OCI-LY1 (cell line): ENCODE results near the gene DPP7.

Source experiments
- H2AFZ ChIP-seq: fragments of 200-600 bp; sonication (generic), shearing (Covaris generic); 2 replicates; pipeline ENCODE4 v1.6.0; 2014; ENCODE audit warnings: antibody characterized with exemption, mild to moderate bottlenecking, low read length
- H3F3A ChIP-seq: fragments of 200-600 bp; sonication (generic), shearing (Covaris generic); 2 replicates; pipeline ENCODE4 v1.6.0; 2014; ENCODE audit warnings: mild to moderate bottlenecking, antibody characterized with exemption, low read length, moderate library complexity; ENCODE audit not compliant: insufficient read depth
- H3K27ac ChIP-seq: fragments of 200-600 bp; sonication (generic); 2 replicates; pipeline ENCODE4 v1.5.1; 2014; ENCODE audit warnings: low read length, mixed run types, mild to moderate bottlenecking, low read depth; ENCODE audit not compliant: poor library complexity, severe bottlenecking
- H3K27me3 ChIP-seq: fragments of 200-600 bp; sonication (generic); 2 replicates; pipeline ENCODE4 v1.6.0; 2014; ENCODE audit warnings: antibody characterized with exemption, mild to moderate bottlenecking, low read length, moderate library complexity; ENCODE audit not compliant: insufficient read depth
- H3K36me3 ChIP-seq: fragments of 200-600 bp; sonication (generic); 2 replicates; pipeline ENCODE4 v1.6.1; 2014; ENCODE audit warnings: mild to moderate bottlenecking, antibody characterized with exemption, low read length, moderate library complexity, mixed read lengths; ENCODE audit not compliant: insufficient read depth
- H3K4me1 ChIP-seq: fragments of 200-600 bp; sonication (generic); 2 replicates; pipeline ENCODE4 v1.5.1; 2014; ENCODE audit warnings: mild to moderate bottlenecking, low read length, moderate library complexity; ENCODE audit not compliant: insufficient read depth, severe bottlenecking
- H3K4me2 ChIP-seq: fragments of 200-600 bp; sonication (generic), shearing (Covaris generic); 2 replicates; pipeline ENCODE4 v1.6.1; 2014; ENCODE audit warnings: low read length
- H3K4me3 ChIP-seq: fragments of 200-600 bp; sonication (generic); 2 replicates; pipeline ENCODE4 v1.5.1; 2014; ENCODE audit warnings: low read length, low read depth, mild to moderate bottlenecking, mixed read lengths; ENCODE audit not compliant: poor library complexity, severe bottlenecking
- H3K79me2 ChIP-seq: fragments of 200-600 bp; shearing (Covaris generic); 2 replicates; pipeline ENCODE4 v1.6.1; 2016; ENCODE audit warnings: mixed run types, low read length, mixed read lengths; ENCODE audit not compliant: insufficient read depth
- H3K9ac ChIP-seq: fragments of 200-600 bp; sonication (generic), shearing (Covaris generic); 2 replicates; pipeline ENCODE4 v1.6.1; 2014; ENCODE audit warnings: mild to moderate bottlenecking, low read length, mixed read lengths
- H3K9me2 ChIP-seq: fragments of 200-600 bp; sonication (generic), shearing (Covaris generic); 2 replicates; pipeline ENCODE4 v1.6.1; 2014; ENCODE audit warnings: low read depth, mild to moderate bottlenecking, low read length, mixed read lengths
- H3K9me3 ChIP-seq: fragments of 200-600 bp; shearing (Covaris generic); 2 replicates; pipeline ENCODE4 v1.6.1; 2014; ENCODE audit warnings: low read length, mixed read lengths
- H4K20me1 ChIP-seq: fragments of 200-600 bp; sonication (generic), shearing (Covaris generic); 2 replicates; pipeline ENCODE4 v1.6.0; 2016; ENCODE audit warnings: mild to moderate bottlenecking, low read length; ENCODE audit not compliant: insufficient read depth
- EZH2 ChIP-seq: fragments of 200-600 bp; sonication (generic), shearing (Covaris generic); IDR thresholded peaks from 2 replicates; pipeline ENCODE4 v1.8.0; 2017; ENCODE audit warnings: borderline replicate concordance, mixed run types, mild to moderate bottlenecking, antibody characterized with exemption, low read length, moderate library complexity, mixed read lengths
- TF ChIP-seq, protein P1 (sequence below): fragments of 200-600 bp; sonication (generic), shearing (Covaris generic); IDR thresholded peaks from 2 replicates; pipeline ENCODE4 v1.5.1; 2017; ENCODE audit warnings: mild to moderate bottlenecking, antibody characterized with exemption, low read length, moderate library complexity, mixed read lengths

Gene DPP7

DNA sequence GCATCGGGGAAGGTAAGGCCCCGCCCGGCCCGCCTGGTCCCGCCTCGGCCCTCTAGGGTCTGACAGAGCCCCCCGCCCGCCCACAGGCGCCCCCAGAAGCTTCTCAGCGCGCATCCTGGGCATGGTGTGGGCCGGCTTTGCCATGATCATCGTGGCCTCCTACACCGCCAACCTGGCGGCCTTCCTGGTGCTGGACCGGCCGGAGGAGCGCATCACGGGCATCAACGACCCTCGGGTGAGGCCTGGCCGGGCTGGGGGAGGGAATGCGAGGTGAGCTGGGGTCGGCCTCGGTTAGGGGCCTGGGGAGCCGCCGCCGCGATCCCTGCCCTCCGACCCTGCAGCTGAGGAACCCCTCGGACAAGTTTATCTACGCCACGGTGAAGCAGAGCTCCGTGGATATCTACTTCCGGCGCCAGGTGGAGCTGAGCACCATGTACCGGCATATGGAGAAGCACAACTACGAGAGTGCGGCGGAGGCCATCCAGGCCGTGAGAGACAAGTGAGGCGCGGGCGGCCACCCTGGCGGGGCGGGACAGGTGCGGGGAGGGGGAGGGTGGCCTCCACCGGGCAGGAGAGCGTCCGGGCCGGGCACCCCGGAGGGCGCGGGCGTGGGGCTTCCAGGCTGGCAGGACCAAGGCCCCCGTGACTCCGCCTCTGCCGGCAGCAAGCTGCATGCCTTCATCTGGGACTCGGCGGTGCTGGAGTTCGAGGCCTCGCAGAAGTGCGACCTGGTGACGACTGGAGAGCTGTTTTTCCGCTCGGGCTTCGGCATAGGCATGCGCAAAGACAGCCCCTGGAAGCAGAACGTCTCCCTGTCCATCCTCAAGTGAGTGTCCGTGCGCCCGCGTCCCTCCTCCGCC lies 48.2 kb upstream of the DPP7 start:
- no peaks in the 10 kb centered on the region for H3K36me3 ChIP-seq
- H3K4me1 ChIP-seq = peaks cover 4% of the 10 kb centered on the region
- H3K27me3 ChIP-seq = peaks cover 28% of the 10 kb centered on the region
- no peaks in the 10 kb centered on the region for H3K9me2 ChIP-seq
- H3K9me3 ChIP-seq = no peaks in the 10 kb centered on the region
- H3K79me2 ChIP-seq = no peaks in the 10 kb centered on the region
- H3K9ac ChIP-seq = no peak overlapping the region
- H3K4me2 ChIP-seq = no peak overlapping the region
- no peak overlapping the region for H3K27ac ChIP-seq
- no peaks in the 10 kb centered on the region for H4K20me1 ChIP-seq
- H3F3A ChIP-seq = no peaks in the 10 kb centered on the region
- TF ChIP-seq EZH2 = no peak
- TF ChIP-seq, protein P1, sequence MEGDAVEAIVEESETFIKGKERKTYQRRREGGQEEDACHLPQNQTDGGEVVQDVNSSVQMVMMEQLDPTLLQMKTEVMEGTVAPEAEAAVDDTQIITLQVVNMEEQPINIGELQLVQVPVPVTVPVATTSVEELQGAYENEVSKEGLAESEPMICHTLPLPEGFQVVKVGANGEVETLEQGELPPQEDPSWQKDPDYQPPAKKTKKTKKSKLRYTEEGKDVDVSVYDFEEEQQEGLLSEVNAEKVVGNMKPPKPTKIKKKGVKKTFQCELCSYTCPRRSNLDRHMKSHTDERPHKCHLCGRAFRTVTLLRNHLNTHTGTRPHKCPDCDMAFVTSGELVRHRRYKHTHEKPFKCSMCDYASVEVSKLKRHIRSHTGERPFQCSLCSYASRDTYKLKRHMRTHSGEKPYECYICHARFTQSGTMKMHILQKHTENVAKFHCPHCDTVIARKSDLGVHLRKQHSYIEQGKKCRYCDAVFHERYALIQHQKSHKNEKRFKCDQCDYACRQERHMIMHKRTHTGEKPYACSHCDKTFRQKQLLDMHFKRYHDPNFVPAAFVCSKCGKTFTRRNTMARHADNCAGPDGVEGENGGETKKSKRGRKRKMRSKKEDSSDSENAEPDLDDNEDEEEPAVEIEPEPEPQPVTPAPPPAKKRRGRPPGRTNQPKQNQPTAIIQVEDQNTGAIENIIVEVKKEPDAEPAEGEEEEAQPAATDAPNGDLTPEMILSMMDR = no peak
- no peak overlapping the region for H3K4me3 ChIP-seq
- H2AFZ ChIP-seq = no peak overlapping the region

DNA sequence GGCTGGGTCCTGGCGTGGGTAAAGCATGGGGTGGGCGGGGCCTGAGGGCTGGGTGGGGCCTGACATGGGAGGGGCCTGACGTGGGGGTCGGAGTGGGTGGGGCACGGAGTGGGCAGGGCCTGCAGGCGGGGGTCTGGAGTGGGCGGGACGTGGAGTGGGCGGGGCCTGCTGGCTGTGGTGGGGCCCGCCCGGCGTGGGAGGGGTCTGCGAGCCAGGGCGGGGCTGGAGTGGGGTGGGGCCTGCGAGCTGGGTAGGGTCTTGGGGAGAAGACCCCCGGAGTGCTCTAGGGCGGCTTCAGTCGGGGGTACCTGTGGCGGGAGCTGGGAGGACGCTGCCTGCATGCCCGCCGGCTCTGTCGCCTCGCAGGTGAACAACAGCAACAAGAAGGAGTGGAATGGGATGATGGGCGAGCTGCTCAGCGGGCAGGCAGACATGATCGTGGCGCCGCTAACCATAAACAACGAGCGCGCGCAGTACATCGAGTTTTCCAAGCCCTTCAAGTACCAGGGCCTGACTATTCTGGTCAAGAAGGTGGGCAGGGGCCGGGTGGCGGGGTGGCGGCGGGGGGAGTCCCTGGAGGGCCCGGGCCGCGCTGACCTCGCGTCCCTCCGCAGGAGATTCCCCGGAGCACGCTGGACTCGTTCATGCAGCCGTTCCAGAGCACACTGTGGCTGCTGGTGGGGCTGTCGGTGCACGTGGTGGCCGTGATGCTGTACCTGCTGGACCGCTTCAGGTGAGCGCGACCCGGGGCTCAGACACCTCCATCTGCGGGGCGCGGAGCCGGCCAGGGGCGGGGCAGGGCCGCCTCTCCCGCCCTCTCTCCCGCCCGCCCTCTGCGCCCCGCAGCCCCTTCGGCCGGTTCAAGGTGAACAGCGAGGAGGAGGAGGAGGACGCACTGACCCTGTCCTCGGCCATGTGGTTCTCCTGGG lies 47.3 kb upstream of the DPP7 start:
- peaks cover 4% of the 10 kb centered on the region for H3K4me1 ChIP-seq
- no peaks in the 10 kb centered on the region for H3F3A ChIP-seq
- H3K9me3 ChIP-seq = no peaks in the 10 kb centered on the region
- no peaks in the 10 kb centered on the region for H3K9me2 ChIP-seq
- TF ChIP-seq, protein P1 = no peak
- no peak for TF ChIP-seq EZH2
- peaks cover 32% of the 10 kb centered on the region for H3K27me3 ChIP-seq
- H3K4me2 ChIP-seq = no peak overlapping the region
- no peak overlapping the region for H3K9ac ChIP-seq
- H2AFZ ChIP-seq = no peak overlapping the region
- H3K4me3 ChIP-seq = no peak overlapping the region
- no peak overlapping the region for H3K27ac ChIP-seq
- no peaks in the 10 kb centered on the region for H4K20me1 ChIP-seq
- H3K79me2 ChIP-seq = no peaks in the 10 kb centered on the region
- no peaks in the 10 kb centered on the region for H3K36me3 ChIP-seq

DNA sequence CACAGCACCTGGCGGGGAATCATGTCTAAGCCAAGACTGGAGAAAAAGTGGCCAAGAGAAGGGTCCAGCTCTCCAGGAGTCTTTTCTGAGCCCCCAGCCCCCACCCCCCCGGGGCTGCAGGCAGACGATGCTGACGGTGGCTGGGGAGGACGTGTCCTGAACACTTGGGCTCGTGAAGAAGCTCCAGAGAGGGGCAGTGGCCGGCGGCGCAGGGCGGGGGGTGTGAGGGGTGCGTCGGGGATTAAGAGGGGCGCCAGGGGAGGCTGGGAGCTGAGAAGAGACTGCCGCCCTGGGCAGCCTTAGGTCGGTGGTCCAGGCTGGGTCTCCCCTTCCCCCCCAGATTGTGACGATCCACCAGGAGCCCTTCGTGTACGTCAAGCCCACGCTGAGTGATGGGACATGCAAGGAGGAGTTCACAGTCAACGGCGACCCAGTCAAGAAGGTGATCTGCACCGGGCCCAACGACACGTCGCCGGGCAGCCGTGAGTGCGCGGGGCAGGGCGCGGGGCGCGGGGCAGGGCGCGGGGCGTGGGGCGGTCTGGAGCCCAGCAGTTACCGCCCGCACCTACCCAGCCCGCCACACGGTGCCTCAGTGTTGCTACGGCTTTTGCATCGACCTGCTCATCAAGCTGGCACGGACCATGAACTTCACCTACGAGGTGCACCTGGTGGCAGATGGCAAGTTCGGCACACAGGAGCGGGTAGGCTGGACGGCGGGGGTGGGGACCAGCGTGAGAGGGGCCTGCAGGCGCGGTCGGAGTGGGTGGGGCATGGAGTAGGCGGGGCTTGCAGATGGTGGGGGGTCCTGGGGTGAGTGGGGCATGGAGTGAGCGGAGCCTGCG lies 46.4 kb upstream of the DPP7 start:
- H3K27ac ChIP-seq = no peak overlapping the region
- H3K4me1 ChIP-seq = peaks cover 7% of the 10 kb centered on the region
- no peak overlapping the region for H2AFZ ChIP-seq
- H3F3A ChIP-seq = no peaks in the 10 kb centered on the region
- no peaks in the 10 kb centered on the region for H4K20me1 ChIP-seq
- H3K9me3 ChIP-seq = no peaks in the 10 kb centered on the region
- H3K4me2 ChIP-seq = no peak overlapping the region
- no peaks in the 10 kb centered on the region for H3K9me2 ChIP-seq
- H3K79me2 ChIP-seq = no peaks in the 10 kb centered on the region
- H3K9ac ChIP-seq = no peak overlapping the region
- TF ChIP-seq EZH2 = no peak
- TF ChIP-seq, protein P1 = no peak
- peaks cover 23% of the 10 kb centered on the region for H3K27me3 ChIP-seq
- H3K36me3 ChIP-seq = no peaks in the 10 kb centered on the region
- no peak overlapping the region for H3K4me3 ChIP-seq
